GM23248 (cell line): ENCODE data around the gene ARHGAP10. TPM values are rescaled to one million over a fixed set of nuclear protein-coding genes. Genes with fewer than 3 reads are reported as not detected.

Experiments used
- DNase-seq: peaks from one replicate; pipeline ENCODE4 v3.0.0-alpha.2; 2015
- H2AFZ ChIP-seq: fragments of 200-600 bp; sonication (generic); 2 replicates; pipeline ENCODE4 v1.6.1; 2016; ENCODE audit warnings: antibody characterized with exemption
- H3F3A ChIP-seq: fragments of 200-600 bp; sonication (generic); 2 replicates; pipeline ENCODE4 v1.6.1; 2016; ENCODE audit warnings: mild to moderate bottlenecking, antibody characterized with exemption, mixed run types; ENCODE audit not compliant: insufficient read depth
- H3K27ac ChIP-seq: fragments of 200-600 bp; sonication (generic); 2 replicates; pipeline ENCODE4 v1.5.1; 2016; ENCODE audit warnings: mild to moderate bottlenecking
- H3K27me3 ChIP-seq: fragments of 200-600 bp; sonication (generic); replicated peaks from 2 replicates; pipeline ENCODE4 v1.6.1; 2016; ENCODE audit warnings: mild to moderate bottlenecking; ENCODE audit not compliant: insufficient read depth
- H3K36me3 ChIP-seq: fragments of 200-600 bp; sonication (generic); 2 replicates; pipeline ENCODE4 v1.6.1; 2016; ENCODE audit warnings: low read depth, mild to moderate bottlenecking
- H3K4me1 ChIP-seq: fragments of 200-600 bp; sonication (generic); 2 replicates; pipeline ENCODE4 v1.6.1; 2016; ENCODE audit warnings: mild to moderate bottlenecking; ENCODE audit not compliant: insufficient read depth
- H3K4me2 ChIP-seq: fragments of 200-600 bp; sonication (generic); one replicate; pipeline ENCODE4 v1.6.1; 2016; ENCODE audit warnings: mild to moderate bottlenecking; ENCODE audit not compliant: unreplicated experiment
- H3K4me3 ChIP-seq: fragments of 200-600 bp; sonication (generic); 2 replicates; pipeline ENCODE4 v1.5.1; 2016; ENCODE audit warnings: mild to moderate bottlenecking
- H3K79me2 ChIP-seq: fragments of 200-600 bp; sonication (generic); 2 replicates; pipeline ENCODE4 v1.6.1; 2016; ENCODE audit warnings: mild to moderate bottlenecking; ENCODE audit not compliant: insufficient read depth
- H3K9ac ChIP-seq: fragments of 200-600 bp; sonication (generic); 2 replicates; pipeline ENCODE4 v1.6.1; 2016; ENCODE audit warnings: mild to moderate bottlenecking
- H3K9me2 ChIP-seq: fragments of 200-600 bp; sonication (generic); 2 replicates; pipeline ENCODE4 v1.6.1; 2016; ENCODE audit warnings: mixed run types, mild to moderate bottlenecking, moderate library complexity; ENCODE audit not compliant: insufficient read depth
- H3K9me3 ChIP-seq: fragments of 200-600 bp; sonication (generic); one replicate; pipeline ENCODE4 v1.6.1; 2017; ENCODE audit warnings: low read depth
- H4K20me1 ChIP-seq: fragments of 200-600 bp; sonication (generic); 2 replicates; pipeline ENCODE4 v1.6.0; 2016; ENCODE audit not compliant: insufficient read depth
- EZH2 ChIP-seq: fragments of 200-600 bp; sonication (generic); IDR thresholded peaks from 2 replicates; pipeline ENCODE4 v1.6.1; 2018; ENCODE audit warnings: antibody characterized with exemption, mild to moderate bottlenecking; ENCODE audit not compliant: insufficient read depth, poor library complexity, severe bottlenecking
- EZH2phosphoT487 ChIP-seq: fragments of 200-600 bp; sonication (generic); IDR thresholded peaks from 2 replicates; pipeline ENCODE4 v1.6.1; 2018; ENCODE audit warnings: antibody characterized with exemption, moderate library complexity, mild to moderate bottlenecking, low read depth; ENCODE audit not compliant: insufficient read depth
- WGBS, 2 experiments: methylation state at CpG; one replicate each; pipeline ENCODE4 v1.1.6; 2015 to 2017; ENCODE audit warnings: low lambda C conversion rate in 2 of 2, low coverage in 1 of 2; ENCODE audit errors: missing lambda C conversion rate in 2 of 2; 5-methylcytosine and 5-hydroxymethylcytosine counted together
- in situ Hi-C: fragments of 300-500 bp; cut with MboI; formaldehyde crosslinking; loops from 2 replicates; pipeline ENCODE4 v1.15.0; 2020
- polyA plus RNA-seq: library from polyadenylated mRNA; unstranded; fragments of >200 nt; fragmentation: Nextera tagmentation; extraction: Ambion mirVana; gene quantifications from 2 replicates; pipeline ENCODE4 v1.2.1, GENCODE V29; 2016
- total RNA-seq: library from RNA; depleted of rRNA; stranded (reverse); fragments of >200 nt; shearing (Covaris generic); gene quantifications from 2 replicates; pipeline ENCODE4 v1.2.3, GENCODE V29; 2014

Gene ARHGAP10
- total and polyA plus RNA-seq, 2 experiments from 2014 or later, result 19.5 to 24.8 TPM

- in situ Hi-C loops, result no loop called here
These were observed 181.2 kb downstream of the ARHGAP10 start for GRCh38 chr4:147913137-147913536.

GRCh38 chr4:147916351-147916750, 184.5 kb downstream of the ARHGAP10 start:
- H4K20me1 ChIP-seq, result no peaks in the 10 kb centered on the region
- 41 to 46% methylated on average over 4 of the region's 4 CpGs for WGBS, 2 experiments
- H3K4me3 ChIP-seq, result no peak overlapping the region
- H3F3A ChIP-seq, result no peaks in the 10 kb centered on the region
- peak; percentile 44 for DNase-seq
- no peak overlapping the region for H3K9ac ChIP-seq
- peaks cover 10% of the 10 kb centered on the region; the same call in 1 of the 2 replicates for H3K4me1 ChIP-seq
- H2AFZ ChIP-seq, result no peak overlapping the region
- TF ChIP-seq EZH2 (no peak), EZH2phosphoT487 (no peak)
- no peaks in the 10 kb centered on the region for H3K9me3 ChIP-seq
- peaks cover 33% of the 10 kb centered on the region for H3K36me3 ChIP-seq
- in situ Hi-C loops, result no loop called here
- no peaks in the 10 kb centered on the region for H3K79me2 ChIP-seq
- H3K9me2 ChIP-seq, result no peaks in the 10 kb centered on the region
- peak overlapping the region; percentile 2 for H3K4me2 ChIP-seq
- H3K27ac ChIP-seq, result no peak overlapping the region
- no peaks in the 10 kb centered on the region for H3K27me3 ChIP-seq

More at GRCh38 chr4:147913137-147913536, 181.2 kb downstream of the ARHGAP10 start:
- Histone ChIP-seq H2AFZ (no peak overlapping the region), H3K4me1 (peaks cover 10% of the 10 kb centered on the region; the same call in 1 of the 2 replicates), H3K9me3 (no peaks in the 10 kb centered on the region), H3K27ac (no peak overlapping the region), H3F3A (no peaks in the 10 kb centered on the region), H3K4me2 (no peak overlapping the region), H3K4me3 (no peak overlapping the region), H3K36me3 (peaks cover 42% of the 10 kb centered on the region), H3K9me2 (no peaks in the 10 kb centered on the region), H4K20me1 (no peaks in the 10 kb centered on the region), H3K79me2 (peaks cover 6% of the 10 kb centered on the region; the same call in 1 of the 2 replicates), H3K9ac (no peak overlapping the region), H3K27me3 (no peaks in the 10 kb centered on the region)
- 71 to 83% methylated on average over 2 of the region's 2 CpGs for WGBS, 2 experiments
- TF ChIP-seq EZH2 (no peak), EZH2phosphoT487 (no peak)
- DNase-seq, result no peak

GRCh38 chr4:147923381-147923780, 191.5 kb downstream of the ARHGAP10 start:
- H3K27ac ChIP-seq, result no peak overlapping the region
- H3K4me1 ChIP-seq, result no peaks in the 10 kb centered on the region
- H3K27me3 ChIP-seq, result no peaks in the 10 kb centered on the region
- DNase-seq, result no peak
- H3K36me3 ChIP-seq, result 0 out of 2 replicates have a peak, but pooled peaks cover 3% of the 10 kb centered on the region
- no peaks in the 10 kb centered on the region for H3K79me2 ChIP-seq
- no peak overlapping the region for H2AFZ ChIP-seq
- no peak overlapping the region for H3K4me3 ChIP-seq
- no peak for TF ChIP-seq EZH2
- no peak for TF ChIP-seq EZH2phosphoT487
- in situ Hi-C loops, result no loop called here
- WGBS, 2 experiments, result 96 to 97% methylated on average over 2 of the region's 2 CpGs
- no peaks in the 10 kb centered on the region for H3K9me2 ChIP-seq
- no peaks in the 10 kb centered on the region for H3K9me3 ChIP-seq
- H3K4me2 ChIP-seq, result no peak overlapping the region
- H3K9ac ChIP-seq, result no peak overlapping the region
- H3F3A ChIP-seq, result no peaks in the 10 kb centered on the region
- no peaks in the 10 kb centered on the region for H4K20me1 ChIP-seq

- H3K79me2 ChIP-seq, result no peaks in the 10 kb centered on the region
- no peaks in the 10 kb centered on the region for H3K4me1 ChIP-seq
- H2AFZ ChIP-seq, result no peak overlapping the region
- no peaks in the 10 kb centered on the region for H3K9me3 ChIP-seq
- WGBS, 2 experiments, result 97 to 98% methylated on average over 4 of the region's 4 CpGs
- no peak for DNase-seq
- no peak overlapping the region for H3K4me2 ChIP-seq
- H3K36me3 ChIP-seq, result 0 out of 2 replicates have a peak, but pooled peaks cover 3% of the 10 kb centered on the region
- in situ Hi-C loops, result no loop called here
- H3K4me3 ChIP-seq, result no peak overlapping the region
- H3K9ac ChIP-seq, result no peak overlapping the region
- H3K9me2 ChIP-seq, result no peaks in the 10 kb centered on the region
- no peak for TF ChIP-seq EZH2
- H4K20me1 ChIP-seq, result no peaks in the 10 kb centered on the region
- H3F3A ChIP-seq, result no peaks in the 10 kb centered on the region
- H3K27me3 ChIP-seq, result no peaks in the 10 kb centered on the region
- no peak overlapping the region for H3K27ac ChIP-seq
These were observed 192.0 kb downstream of the ARHGAP10 start for GRCh38 chr4:147923854-147924253.
